Brain microvascular endothelial cell (primary cell): ENCODE results near the gene LBHD2.

ENCODE experiments used
- DNase-seq: peaks from one replicate; pipeline ENCODE4 v3.0.0-alpha.2; 2020
- H3K27ac ChIP-seq: fragments of 250-450 bp; sonication (Bioruptor Pico); 2 replicates; pipeline ENCODE4 v1.5.1; 2020; ENCODE audit warnings: mild to moderate bottlenecking, moderate library complexity
- H3K27me3 ChIP-seq: fragments of 250-450 bp; sonication (Bioruptor Pico); replicated peaks from 2 replicates; pipeline ENCODE4 v1.5.1; 2020; ENCODE audit warnings: mild to moderate bottlenecking
- H3K36me3 ChIP-seq: fragments of 250-450 bp; sonication (Bioruptor Pico); replicated peaks from 2 replicates; pipeline ENCODE4 v1.5.1; 2020; ENCODE audit warnings: mild to moderate bottlenecking
- H3K4me3 ChIP-seq: 2 replicates; pipeline ENCODE4 v1.5.1; 2011; ENCODE audit warnings: low read depth, mild to moderate bottlenecking, control low read depth, low read length, moderate library complexity
- in situ Hi-C: cut with HindIII; loops from 2 replicates; pipeline ENCODE4 v1.10.0; 2017; ENCODE audit warnings: low sequenced_read_pairs, low pct_ligation_motif_present
- TF ChIP-seq, protein P1 (sequence below): IDR thresholded peaks from 2 replicates; pipeline ENCODE4 v1.5.1; 2011; ENCODE audit warnings: low read depth, mild to moderate bottlenecking, moderate library complexity, low read length, control low read depth, inconsistent platforms; ENCODE audit errors: missing control alignments

The LBHD2 gene

DNA sequence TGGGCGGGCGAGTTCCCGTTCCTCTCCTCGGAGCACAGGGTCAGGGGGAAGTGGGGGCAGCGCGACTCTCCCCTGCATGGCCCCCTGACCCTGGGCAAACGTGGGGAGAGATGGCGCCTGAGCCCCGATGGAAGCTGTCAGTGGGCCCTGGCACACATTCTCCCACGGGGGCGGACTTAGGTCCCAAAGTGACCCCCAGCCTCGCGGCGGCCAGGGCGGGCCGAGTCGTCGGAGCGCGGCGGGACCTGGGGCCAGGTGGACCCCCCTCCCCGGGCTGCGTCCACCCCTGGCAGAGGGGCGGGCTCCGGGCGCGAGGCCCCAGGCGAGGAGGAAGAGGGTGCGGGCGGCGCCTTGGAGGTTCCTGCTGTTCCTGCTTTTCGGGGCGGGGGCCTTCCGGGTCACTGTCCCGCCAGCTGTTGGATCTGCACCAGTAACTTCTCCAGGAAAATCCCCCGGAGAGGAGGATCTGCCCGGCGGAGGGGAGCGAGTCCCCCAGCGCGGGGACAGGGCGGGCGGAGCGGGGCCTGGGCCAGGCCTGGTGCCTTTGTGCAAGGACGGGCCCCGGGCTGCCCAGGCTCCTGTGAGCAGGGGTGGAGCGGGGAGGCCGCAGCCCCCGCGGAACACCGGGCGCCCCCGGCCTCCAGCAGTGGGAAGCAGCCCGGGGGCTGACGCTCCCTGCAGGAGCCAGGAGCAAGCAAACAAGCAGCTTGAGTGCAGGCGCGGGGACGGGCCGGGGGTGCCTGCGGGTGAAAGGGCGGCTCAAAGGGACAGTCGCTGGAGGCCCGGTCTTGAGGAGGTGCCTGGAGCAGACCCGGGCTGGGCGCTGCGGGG lies 54.5 kb downstream of the LBHD2 start:
- TF ChIP-seq, protein P1, sequence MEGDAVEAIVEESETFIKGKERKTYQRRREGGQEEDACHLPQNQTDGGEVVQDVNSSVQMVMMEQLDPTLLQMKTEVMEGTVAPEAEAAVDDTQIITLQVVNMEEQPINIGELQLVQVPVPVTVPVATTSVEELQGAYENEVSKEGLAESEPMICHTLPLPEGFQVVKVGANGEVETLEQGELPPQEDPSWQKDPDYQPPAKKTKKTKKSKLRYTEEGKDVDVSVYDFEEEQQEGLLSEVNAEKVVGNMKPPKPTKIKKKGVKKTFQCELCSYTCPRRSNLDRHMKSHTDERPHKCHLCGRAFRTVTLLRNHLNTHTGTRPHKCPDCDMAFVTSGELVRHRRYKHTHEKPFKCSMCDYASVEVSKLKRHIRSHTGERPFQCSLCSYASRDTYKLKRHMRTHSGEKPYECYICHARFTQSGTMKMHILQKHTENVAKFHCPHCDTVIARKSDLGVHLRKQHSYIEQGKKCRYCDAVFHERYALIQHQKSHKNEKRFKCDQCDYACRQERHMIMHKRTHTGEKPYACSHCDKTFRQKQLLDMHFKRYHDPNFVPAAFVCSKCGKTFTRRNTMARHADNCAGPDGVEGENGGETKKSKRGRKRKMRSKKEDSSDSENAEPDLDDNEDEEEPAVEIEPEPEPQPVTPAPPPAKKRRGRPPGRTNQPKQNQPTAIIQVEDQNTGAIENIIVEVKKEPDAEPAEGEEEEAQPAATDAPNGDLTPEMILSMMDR = no peak
- no peak overlapping the region for H3K27ac ChIP-seq
- H3K4me3 ChIP-seq = no peak overlapping the region
- DNase-seq = no peak
- in situ Hi-C loops = no loop called here
- peaks cover 21% of the 10 kb centered on the region for H3K27me3 ChIP-seq
- H3K36me3 ChIP-seq = no peaks in the 10 kb centered on the region

DNA sequence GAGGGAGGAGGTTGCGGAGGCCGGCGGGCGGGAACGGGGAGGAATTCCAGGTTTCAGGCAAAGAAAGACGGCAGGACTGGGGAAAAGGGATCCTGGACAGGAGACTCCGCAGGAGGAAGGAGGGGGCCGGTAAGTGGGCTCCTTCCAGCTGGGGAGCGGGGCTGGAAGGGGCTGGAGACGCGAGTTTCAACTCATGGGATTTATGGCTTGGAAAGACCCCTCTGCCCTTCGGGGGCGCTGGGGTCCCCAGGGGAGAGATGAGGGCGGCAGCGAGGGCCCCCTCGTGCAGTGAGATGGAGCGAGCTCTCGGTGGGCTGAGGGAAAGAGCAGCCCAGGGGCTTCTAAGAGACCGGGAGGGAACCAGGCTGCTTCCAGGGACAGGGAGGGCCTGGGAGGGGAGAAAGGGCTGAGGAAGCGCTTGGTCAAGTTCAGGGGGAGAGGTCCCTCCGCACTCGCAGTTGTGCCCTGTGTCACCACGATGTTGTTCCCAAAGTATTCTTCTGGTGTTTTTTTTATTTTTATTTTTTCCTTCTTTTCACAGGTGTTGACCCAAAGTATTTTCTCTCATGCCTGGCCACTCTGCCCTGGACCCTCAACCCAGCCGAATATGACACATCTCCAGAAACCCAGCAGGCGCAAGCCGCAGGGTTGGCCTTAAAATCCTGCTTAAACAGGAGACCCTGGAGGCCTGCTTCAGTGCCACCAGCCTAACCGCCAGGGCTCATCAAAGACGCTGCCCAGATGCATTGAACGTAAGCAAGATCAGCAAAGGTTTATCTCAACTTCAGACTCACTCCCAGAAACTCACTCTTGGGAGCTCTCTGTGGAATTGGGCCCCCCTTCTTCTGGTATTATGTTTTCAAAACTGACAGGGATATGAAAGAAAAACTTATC lies 55.4 kb downstream of the LBHD2 start:
- no peak overlapping the region for H3K4me3 ChIP-seq
- no peaks in the 10 kb centered on the region for H3K36me3 ChIP-seq
- TF ChIP-seq, protein P1 = no peak
- no peak for DNase-seq
- in situ Hi-C loops = no loop called here
- peaks cover 21% of the 10 kb centered on the region for H3K27me3 ChIP-seq
- no peak overlapping the region for H3K27ac ChIP-seq
